Urothelium cell line (cell line): ENCODE measurements around the gene CEP68.
"Not testable (repeated sequence)": the region's sequence is repeated elsewhere in the genome, so short reads cannot be mapped to it uniquely, and the experiment has no call there.

Experiments used
- DNase-seq: peaks from one replicate; pipeline ENCODE4 v3.0.0; 2011; ENCODE audit warnings: low spot score, mixed read lengths
- FAIRE-seq: peaks from 2 replicates; lab custom pipeline; 2011; peaks lifted over from hg19 to GRCh38; lab: Jason Lieb, UNC

Gene CEP68

GRCh38 chr2:65031341-65032018 lies 24.7 kb upstream of the CEP68 start:
- FAIRE-seq (no peak), DNase-seq (no peak)

GRCh38 chr2:65032019-65032975 lies 23.9 kb upstream of the CEP68 start:
- DNase-seq (no peak), FAIRE-seq (no peak)

GRCh38 chr2:65033178-65033577 lies 23.0 kb upstream of the CEP68 start:
- FAIRE-seq: no peak
- DNase-seq: no peak

- DNase-seq, FAIRE-seq: not testable (repeated sequence)
Measured at GRCh38 chr2:65033667-65034066, 22.5 kb upstream of the CEP68 start.

GRCh38 chr2:65035351-65035943 lies 20.8 kb upstream of the CEP68 start:
- FAIRE-seq: no peak
- DNase-seq: no peak

GRCh38 chr2:65037178-65037577 lies 19.0 kb upstream of the CEP68 start:
- FAIRE-seq: no peak
- DNase-seq: no peak

GRCh38 chr2:65039640-65040039 lies 16.6 kb upstream of the CEP68 start:
- FAIRE-seq (no peak), DNase-seq (no peak)

- FAIRE-seq: peak; percentile 88
- DNase-seq: peak; percentile 92
Measured at GRCh38 chr2:65040400-65041261, 15.6 kb upstream of the CEP68 start.

GRCh38 chr2:65043001-65043400 lies 13.2 kb upstream of the CEP68 start:
- FAIRE-seq: no peak
- DNase-seq: no peak

- no peak for DNase-seq
- FAIRE-seq: no peak
Measured at GRCh38 chr2:65044097-65044735, 12.0 kb upstream of the CEP68 start.

- FAIRE-seq: no peak
- no peak for DNase-seq
Measured at GRCh38 chr2:65045651-65046050, 10.6 kb upstream of the CEP68 start.

- DNase-seq: no peak
- no peak for FAIRE-seq
Measured at GRCh38 chr2:65046633-65047407, 9.4 kb upstream of the CEP68 start.

- DNase-seq (no peak), FAIRE-seq (no peak)
Measured at GRCh38 chr2:65049010-65049639, 7.1 kb upstream of the CEP68 start.

GRCh38 chr2:65050931-65051330 lies 5.3 kb upstream of the CEP68 start:
- FAIRE-seq: no peak
- no peak for DNase-seq

- FAIRE-seq: no peak
Measured at GRCh38 chr2:65053199-65053598, 3.0 kb upstream of the CEP68 start.

GRCh38 chr2:65054749-65055421 lies 1.3 kb upstream of the CEP68 start:
- FAIRE-seq (no peak), DNase-seq (no peak)

More at GRCh38 chr2:65053199-65053598, 3.0 kb upstream of the CEP68 start:
- DNase-seq: no peak

GRCh38 chr2:65055422-65056214 lies 598 bp upstream of the CEP68 start:
- DNase-seq: no peak
- FAIRE-seq: peak; percentile 70

GRCh38 chr2:65057054-65057375 lies 799 bp downstream of the CEP68 start:
- FAIRE-seq (no peak), DNase-seq (no peak)
